Lung (tissue), 16 donors: ENCODE results near the gene ERGIC3. TPM values are rescaled to one million over a fixed set of nuclear protein-coding genes. Genes with fewer than 3 reads are reported as not detected.

ENCODE experiments used
- ATAC-seq: fragments of 200-7000 bp; cut with Tn5 transposase; one replicate; pipeline ENCODE4 v1.9.1; 2020; ENCODE audit warnings: moderate number of reproducible peaks; ENCODE audit not compliant: insufficient read depth, low FRiP score
- DNase-seq, 3 donors: peaks; one replicate each; pipeline ENCODE4 v3.0.0-alpha.2; 2013 to 2017
- H3K27ac ChIP-seq, 2 donors: one replicate each; pipeline ENCODE4 v1.5.1; 2013; ENCODE audit warnings: mild to moderate bottlenecking in 2 of 2, moderate library complexity in 2 of 2, control low read depth in 1 of 2, inconsistent platforms in 1 of 2, low read depth in 1 of 2, low read length in 1 of 2
- H3K27me3 ChIP-seq, 3 donors: one replicate each; pipeline ENCODE4 v1.5.1; 2013; ENCODE audit warnings: low read length in 2 of 3; ENCODE audit not compliant: control insufficient read depth in 3 of 3, insufficient read depth in 3 of 3
- H3K36me3 ChIP-seq, 4 donors: one replicate each; pipeline ENCODE4 v1.5.1; 2013; ENCODE audit warnings: low read length in 4 of 4, mild to moderate bottlenecking in 1 of 4, moderate library complexity in 1 of 4; ENCODE audit not compliant: control insufficient read depth in 4 of 4, insufficient read depth in 4 of 4
- H3K4me1 ChIP-seq, 5 donors: one replicate each; pipeline ENCODE4 v1.5.1; 2013; ENCODE audit warnings: low read length in 5 of 5, mild to moderate bottlenecking in 2 of 5, moderate library complexity in 1 of 5; ENCODE audit not compliant: control insufficient read depth in 5 of 5, insufficient read depth in 5 of 5
- H3K4me3 ChIP-seq: one replicate; pipeline ENCODE4 v1.5.1; 2013; ENCODE audit warnings: mild to moderate bottlenecking, control low read depth, moderate library complexity
- H3K9ac ChIP-seq, 2 donors: one replicate each; pipeline ENCODE4 v1.5.1; 2013; ENCODE audit warnings: low read length in 2 of 2, control low read depth in 1 of 2; ENCODE audit not compliant: insufficient read depth in 1 of 2
- H3K9me3 ChIP-seq, 4 donors: one replicate each; pipeline ENCODE4 v1.5.1; 2013; ENCODE audit warnings: low read length in 3 of 4, mild to moderate bottlenecking in 1 of 4, moderate library complexity in 1 of 4; ENCODE audit not compliant: control insufficient read depth in 4 of 4, insufficient read depth in 3 of 4
- WGBS, 2 donors: extraction: QIAGEN DNeasy Blood & Tissue Kit; methylation state at CpG; one replicate each; pipeline ENCODE4 v1.1.7; 2013; 5-methylcytosine and 5-hydroxymethylcytosine counted together
- long read RNA-seq, 5 donors: transcript quantifications; one replicate each; lab custom pipeline, GENCODE V29; 2026
- polyA plus RNA-seq, 2 donors: library from polyadenylated mRNA; stranded (reverse); fragments of 200-250 nt; gene quantifications; one replicate each; pipeline ENCODE4 v1.2.1, GENCODE V29; 2013
- total RNA-seq, 2 donors: library from RNA; depleted of rRNA in 1 of 2; stranded (reverse); fragments of >200 nt in 1 of 2; gene quantifications; one replicate each; pipeline ENCODE4 v1.2.1, GENCODE V29; 2014 to 2021
- TF ChIP-seq, protein P1 (sequence below): IDR thresholded peaks from 2 replicates; pipeline ENCODE4 v1.5.1; 2012; ENCODE audit warnings: mild to moderate bottlenecking; ENCODE audit errors: control extremely low read depth, extremely low read depth
- donor health status: control.
- donor health status: control.
- donor health status: Bipolar disorder and iron deficiency.
- donor health status: healthy.
- donor health status: DM: yes; HTN: yes; CAD: no.

Gene ERGIC3
- 100 to 1,000 TPM; 216 to 241 TPM for total RNA-seq
- 100 to 1,000 TPM; 173 to 208 TPM for polyA plus RNA-seq
- long read RNA-seq, donor 1, transcript ERGIC3-202 (13 exons, 1,359 nt): major isoform, 149 of 280 reads
- long read RNA-seq, donor 1, transcript ERGIC3-216 (3 exons, 766 nt): minor isoform, 24 of 280 reads
- long read RNA-seq, donor 1, transcript ERGIC3-215 (4 exons, 584 nt): minor isoform, 5 of 280 reads
- long read RNA-seq, donor 1, partial matches to known transcripts: 97 of 280 reads
- long read RNA-seq, donor 1, other reads (novel, unspliced or antisense): 0 of 280 reads
- long read RNA-seq, donor 2, transcript ERGIC3-216 (3 exons, 766 nt): minor isoform, 7 of 133 reads
- long read RNA-seq, donor 2, transcript ERGIC3-202 (13 exons, 1,359 nt): major isoform, 52 of 133 reads
- long read RNA-seq, donor 2, partial matches to known transcripts: 66 of 133 reads
- long read RNA-seq, donor 2, other reads (novel, unspliced or antisense): 0 of 133 reads
- long read RNA-seq, donor 3, transcript ERGIC3-202 (13 exons, 1,359 nt): major isoform, 69 of 162 reads
- long read RNA-seq, donor 3, transcript ERGIC3-216 (3 exons, 766 nt): minor isoform, 12 of 162 reads
- long read RNA-seq, donor 3, partial matches to known transcripts: 72 of 162 reads
- long read RNA-seq, donor 3, other reads (novel, unspliced or antisense): 0 of 162 reads
- long read RNA-seq, donor 4, transcript ERGIC3-216 (3 exons, 766 nt): minor isoform, 8 of 125 reads
- long read RNA-seq, donor 4, transcript ERGIC3-202 (13 exons, 1,359 nt): major isoform, 44 of 125 reads
- long read RNA-seq, donor 4, partial matches to known transcripts: 63 of 125 reads
- long read RNA-seq, donor 4, other reads (novel, unspliced or antisense): 0 of 125 reads
- long read RNA-seq, donor 5, transcript ERGIC3-216 (3 exons, 766 nt): minor isoform, 16 of 268 reads
- long read RNA-seq, donor 5, transcript ERGIC3-202 (13 exons, 1,359 nt): major isoform, 119 of 268 reads
- long read RNA-seq, donor 5, transcript ERGIC3-209 (7 exons, 1,632 nt): minor isoform, 5 of 268 reads
- long read RNA-seq, donor 5, partial matches to known transcripts: 117 of 268 reads
- long read RNA-seq, donor 5, other reads (novel, unspliced or antisense): 0 of 268 reads

DNA sequence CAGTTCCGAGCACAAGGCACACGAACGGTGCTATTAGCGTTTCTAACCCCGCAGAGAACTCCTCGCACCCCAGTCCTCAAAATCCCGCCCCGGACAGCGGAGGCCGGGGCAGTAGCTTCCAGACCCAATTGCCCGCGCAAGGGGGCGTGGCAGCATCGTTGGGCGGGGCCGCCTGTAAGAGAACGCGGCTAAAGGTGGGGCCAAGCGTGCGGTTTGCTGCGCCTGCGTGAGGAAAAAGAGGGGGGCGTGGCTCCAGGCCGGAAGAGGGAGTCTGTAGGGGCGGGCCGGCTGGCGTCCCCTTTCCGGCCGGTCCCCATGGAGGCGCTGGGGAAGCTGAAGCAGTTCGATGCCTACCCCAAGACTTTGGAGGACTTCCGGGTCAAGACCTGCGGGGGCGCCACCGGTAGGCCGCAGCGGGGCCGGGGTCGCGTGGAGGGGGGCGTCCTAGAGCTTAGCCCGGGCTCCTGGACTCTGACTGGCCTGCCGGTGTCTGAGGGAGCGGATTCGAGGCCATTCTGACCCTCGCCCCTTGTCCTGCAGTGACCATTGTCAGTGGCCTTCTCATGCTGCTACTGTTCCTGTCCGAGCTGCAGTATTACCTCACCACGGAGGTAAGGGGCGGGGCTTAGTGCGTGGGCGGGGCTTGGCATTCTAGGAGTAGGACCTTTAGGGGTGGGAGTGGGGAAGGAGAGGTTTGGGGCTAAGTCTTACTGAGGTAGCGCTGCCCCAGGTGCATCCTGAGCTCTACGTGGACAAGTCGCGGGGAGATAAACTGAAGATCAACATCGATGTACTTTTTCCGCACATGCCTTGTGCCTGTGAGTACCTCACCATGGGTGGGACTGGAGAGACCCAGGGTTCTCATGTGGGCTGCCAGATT lies at the start of gene ERGIC3:
Gene ERGIC3 (plus strand): TSS at position 296 of the 880 bp plus-strand sequence. CDS start 20 bp downstream, at position 316.
- ATAC-seq: peak; percentile 99
- H3K27me3 ChIP-seq: no peaks in the 10 kb centered on the region
- peak within 1 kb of the TSS; percentile 70 for H3K4me3 ChIP-seq
- WGBS, 2 donors: 3 to 5% methylated on average over 54 to 57 of the region's 57 CpGs
- no peaks in the 10 kb centered on the region for H3K9me3 ChIP-seq
- peak within 1 kb of the TSS; percentile 76 to 81 for H3K27ac ChIP-seq
- H3K9ac ChIP-seq: peak within 1 kb of the TSS; percentile 47 to 65
- peak; percentile 97 to 98 (median 98) for DNase-seq
- H3K4me1 ChIP-seq: peaks cover 3 to 14% (median 5%) of the 10 kb centered on the region in 5 donors
- H3K36me3 ChIP-seq: peaks cover 0 to 22% (median 5%) of the 10 kb centered on the region in 4 donors
- TF ChIP-seq, protein P1, sequence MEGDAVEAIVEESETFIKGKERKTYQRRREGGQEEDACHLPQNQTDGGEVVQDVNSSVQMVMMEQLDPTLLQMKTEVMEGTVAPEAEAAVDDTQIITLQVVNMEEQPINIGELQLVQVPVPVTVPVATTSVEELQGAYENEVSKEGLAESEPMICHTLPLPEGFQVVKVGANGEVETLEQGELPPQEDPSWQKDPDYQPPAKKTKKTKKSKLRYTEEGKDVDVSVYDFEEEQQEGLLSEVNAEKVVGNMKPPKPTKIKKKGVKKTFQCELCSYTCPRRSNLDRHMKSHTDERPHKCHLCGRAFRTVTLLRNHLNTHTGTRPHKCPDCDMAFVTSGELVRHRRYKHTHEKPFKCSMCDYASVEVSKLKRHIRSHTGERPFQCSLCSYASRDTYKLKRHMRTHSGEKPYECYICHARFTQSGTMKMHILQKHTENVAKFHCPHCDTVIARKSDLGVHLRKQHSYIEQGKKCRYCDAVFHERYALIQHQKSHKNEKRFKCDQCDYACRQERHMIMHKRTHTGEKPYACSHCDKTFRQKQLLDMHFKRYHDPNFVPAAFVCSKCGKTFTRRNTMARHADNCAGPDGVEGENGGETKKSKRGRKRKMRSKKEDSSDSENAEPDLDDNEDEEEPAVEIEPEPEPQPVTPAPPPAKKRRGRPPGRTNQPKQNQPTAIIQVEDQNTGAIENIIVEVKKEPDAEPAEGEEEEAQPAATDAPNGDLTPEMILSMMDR: no peak

DNA sequence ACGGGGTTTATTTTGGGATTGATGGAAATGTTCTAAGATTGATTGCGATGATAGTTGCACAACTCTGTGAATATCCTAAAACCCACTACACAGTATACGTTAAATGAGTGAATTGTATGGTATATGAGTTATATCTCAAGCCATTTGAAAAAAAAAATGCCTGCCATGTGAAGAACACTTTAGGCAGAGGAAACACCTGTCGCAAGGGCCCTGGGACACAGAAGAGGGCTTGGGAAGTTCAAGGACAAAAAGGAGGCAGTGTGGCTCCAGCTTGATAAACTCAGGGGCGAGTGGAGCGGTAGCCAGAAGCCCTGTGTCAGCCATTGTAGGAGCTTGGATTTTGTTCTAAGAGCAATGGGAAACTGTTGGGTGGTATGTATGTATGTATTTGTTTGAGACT lies 49.5 kb upstream of the ERGIC3 start:
- no peak overlapping the region for H3K27ac ChIP-seq
- no peaks in the 10 kb centered on the region for H3K27me3 ChIP-seq
- no peak overlapping the region for H3K9ac ChIP-seq
- H3K4me1 ChIP-seq: no peaks in the 10 kb centered on the region
- no peak for ATAC-seq
- DNase-seq: no peak
- TF ChIP-seq, protein P1: no peak
- 96 to 98% methylated on average over 6 of the region's 6 CpGs for WGBS, 2 donors
- peaks cover 4 to 45% (median 34%) of the 10 kb centered on the region in 4 donors for H3K36me3 ChIP-seq
- H3K4me3 ChIP-seq: no peak overlapping the region
- no peaks in the 10 kb centered on the region for H3K9me3 ChIP-seq

DNA sequence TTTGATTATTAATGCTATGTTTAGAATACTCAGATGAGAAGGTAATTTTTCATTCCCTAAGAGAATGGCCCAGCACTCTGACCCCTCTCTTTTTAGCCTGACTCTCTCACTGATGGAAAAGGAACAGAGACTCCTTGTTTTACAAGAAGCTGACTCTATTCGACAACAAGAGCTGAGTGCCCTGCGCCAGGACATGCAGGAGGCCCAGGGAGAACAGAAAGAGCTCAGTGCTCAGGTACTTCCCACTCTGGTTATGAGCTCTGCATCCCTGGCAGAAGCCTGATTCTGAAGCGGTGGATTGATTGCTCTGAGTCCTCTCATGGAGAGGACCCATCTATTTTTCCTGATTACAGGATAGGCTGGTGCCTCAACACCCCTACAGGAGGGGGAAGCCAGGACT lies 45.4 kb upstream of the ERGIC3 start:
- TF ChIP-seq, protein P1: no peak
- no peak overlapping the region for H3K27ac ChIP-seq
- H3K9me3 ChIP-seq: no peaks in the 10 kb centered on the region
- WGBS, 2 donors: 96 to 97% methylated on average over 3 of the region's 3 CpGs
- no peak for ATAC-seq
- H3K36me3 ChIP-seq: peaks cover 4 to 54% (median 38%) of the 10 kb centered on the region in 4 donors
- DNase-seq: no peak
- H3K4me1 ChIP-seq: no peaks in the 10 kb centered on the region
- no peaks in the 10 kb centered on the region for H3K27me3 ChIP-seq
- no peak overlapping the region for H3K4me3 ChIP-seq
- no peak overlapping the region for H3K9ac ChIP-seq
